Measurements from ENCODE around the gene RECK.
A peak's percentile ranks its signal among the peaks of the same experiment; 100 is the strongest.

Gene RECK

GRCh38 chr9:36163049-36163785 is 126.5 kb downstream of the RECK start:
- no peak for DNase-seq

GRCh38 chr9:36163786-36164170 is 127.1 kb downstream of the RECK start:
- no peak for DNase-seq

GRCh38 chr9:36164372-36164771 is 127.7 kb downstream of the RECK start:
- DNase-seq, result no peak

GRCh38 chr9:36164989-36165388 is 128.3 kb downstream of the RECK start:
- no peak for DNase-seq

GRCh38 chr9:36165826-36166167 is 129.1 kb downstream of the RECK start:
- DNase-seq, result no peak

- peak; percentile 51 for DNase-seq
Observed at GRCh38 chr9:36166168-36166927, 129.6 kb downstream of the RECK start.

- DNase-seq, result no peak
Observed at GRCh38 chr9:36169166-36169565, 132.5 kb downstream of the RECK start, which contains the start of gene CCIN. TSS of gene CCIN (plus strand) at chr9:36169388. CDS start at chr9:36169503, 115 bp downstream.

- DNase-seq, result no peak
Observed at GRCh38 chr9:36169708-36170107, 133.0 kb downstream of the RECK start.

- no peak for DNase-seq
Observed at GRCh38 chr9:36170531-36170930, 133.8 kb downstream of the RECK start.

GRCh38 chr9:36173861-36174260 is 137.1 kb downstream of the RECK start:
- no peak for DNase-seq

Measured in NCI-H1048 (cell line).